ACHN (cell line): ENCODE data around the gene CHD9NB.
A peak's percentile ranks its signal among the peaks of the same experiment; 100 is the strongest.
"Not testable (repeated sequence)": the region's sequence is repeated elsewhere in the genome, so short reads cannot be mapped to it uniquely, and the experiment has no call there.

Experiments
- DNase-seq: peaks from one replicate; pipeline ENCODE4 v3.0.0-alpha.2; 2015
- in situ Hi-C: cut with HindIII; loops from 2 replicates; pipeline ENCODE4 v1.10.0; 2017; ENCODE audit warnings: low sequenced_read_pairs, low pct_ligation_motif_present, low pct_unique_long_range_greater_than_20kb

The CHD9NB gene

DNA sequence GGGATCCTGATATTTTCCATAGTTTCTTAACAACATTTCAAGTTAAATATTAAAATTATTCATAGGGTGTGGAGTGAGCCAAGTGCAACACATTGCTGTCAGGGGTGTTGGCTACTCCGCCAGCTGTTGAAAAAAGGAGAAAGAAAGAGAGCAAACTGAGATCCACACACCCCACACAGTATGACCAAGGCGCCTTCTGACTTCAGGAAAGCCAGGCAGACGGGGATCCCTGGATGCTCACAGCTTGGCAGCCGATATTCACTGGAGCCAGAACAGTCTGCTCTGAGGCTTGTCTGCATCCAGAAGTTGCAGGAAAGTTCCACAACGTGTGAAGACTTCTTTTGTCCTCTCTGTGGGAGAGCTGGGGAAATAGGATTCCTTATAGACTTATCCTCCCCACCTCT is 9.3 kb downstream of the CHD9NB start:
- in situ Hi-C loops = no loop called here
- no peak for DNase-seq

DNA sequence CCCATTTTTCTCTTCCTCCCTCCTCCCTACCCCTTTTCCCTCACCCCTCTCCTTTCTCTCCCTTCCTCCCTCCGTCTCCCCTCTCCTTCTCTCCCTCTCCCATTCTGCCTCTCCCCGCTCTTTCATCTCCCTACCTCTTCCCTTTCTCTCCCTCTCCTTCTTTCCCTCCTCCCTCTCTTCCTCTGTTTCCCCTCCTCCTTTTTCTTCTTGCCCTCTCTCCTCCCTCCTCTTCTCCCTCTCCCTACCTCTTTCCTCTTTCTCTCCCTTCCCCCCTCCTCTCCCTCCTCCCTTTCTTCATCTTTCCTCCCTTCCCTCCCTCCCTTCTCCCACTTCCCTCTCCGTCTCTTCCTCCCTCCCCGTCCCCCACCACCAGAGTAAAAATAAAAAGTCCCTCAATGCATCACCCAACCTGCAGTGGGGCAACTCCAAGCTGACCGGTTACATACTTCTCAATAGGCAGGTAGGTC is 10.4 kb downstream of the CHD9NB start:
- DNase-seq = no peak
- in situ Hi-C loops = no loop called here

DNA sequence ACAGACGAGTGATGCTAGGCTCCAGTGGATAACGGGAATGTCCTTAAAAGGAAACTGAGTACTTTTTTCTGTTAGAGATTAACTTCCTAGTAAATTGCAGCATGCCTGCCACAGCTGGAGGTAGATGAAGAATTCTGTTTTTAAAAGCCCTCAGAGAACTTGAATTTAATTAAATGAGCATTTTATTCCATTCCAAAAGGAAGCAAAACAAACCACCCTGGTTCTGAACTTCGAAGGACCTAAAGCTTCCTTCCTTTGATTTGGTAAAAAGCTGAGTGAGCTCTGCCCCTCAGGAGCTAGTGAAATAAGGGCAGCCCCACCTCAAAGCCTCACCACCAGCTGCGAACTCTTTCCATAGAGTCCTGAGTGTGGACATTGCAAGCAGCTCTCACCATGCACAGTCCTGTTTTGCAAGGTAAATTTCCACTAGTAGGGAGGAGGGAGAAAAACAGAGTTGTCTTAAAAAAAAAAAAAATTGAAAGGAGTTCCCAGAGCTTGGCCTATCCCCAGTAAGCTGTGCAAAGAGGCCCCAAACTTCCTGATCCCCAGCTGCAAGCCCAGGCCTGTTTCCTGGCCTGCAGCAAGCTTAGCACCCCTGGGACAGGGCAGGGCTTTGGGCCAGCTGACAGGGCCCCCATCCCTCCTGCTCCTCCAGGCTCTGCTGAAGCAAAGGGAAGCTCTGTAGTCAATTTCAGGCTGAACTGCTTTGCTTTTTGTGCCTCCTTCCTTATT is 11.2 kb downstream of the CHD9NB start:
- DNase-seq = peak; percentile 45
- in situ Hi-C loops = no loop called here

DNA sequence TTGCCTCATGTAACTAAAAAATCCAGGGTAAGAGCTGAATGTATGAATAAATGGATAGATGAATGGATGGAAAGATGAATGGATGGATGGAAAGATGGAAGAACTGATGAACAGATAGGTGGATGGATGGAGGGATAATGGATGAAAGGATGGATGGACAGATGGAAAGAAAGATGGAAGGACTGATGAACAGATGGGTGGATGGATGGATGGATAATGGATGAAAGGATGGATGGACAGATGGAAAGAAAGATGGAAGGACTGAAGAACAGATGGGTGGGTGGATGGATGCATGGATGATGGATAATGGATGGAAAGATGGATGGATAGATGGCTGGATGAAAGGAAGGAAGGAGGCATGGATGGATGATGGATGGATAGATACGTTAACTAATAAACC is 11.9 kb downstream of the CHD9NB start:
- DNase-seq = no peak
- in situ Hi-C loops = no loop called here

DNA sequence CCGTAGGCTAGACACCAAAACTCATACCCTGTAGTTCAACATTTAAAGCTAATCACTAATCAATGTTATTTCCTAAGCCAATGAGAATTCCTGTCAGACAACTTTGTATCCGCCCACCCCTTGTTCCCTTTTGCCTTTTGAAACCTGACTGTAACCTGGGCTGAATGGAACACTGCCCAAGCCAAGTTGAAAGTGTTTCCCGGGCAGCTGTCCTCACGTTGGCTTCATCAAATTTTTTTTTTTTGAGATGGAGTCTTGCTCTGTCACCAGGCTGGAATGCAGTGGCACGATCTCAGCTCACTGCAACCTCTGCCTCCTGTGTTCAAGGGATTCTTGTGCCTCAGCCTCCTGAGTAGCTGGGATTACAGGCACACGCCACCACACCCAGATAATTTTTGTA is 16.0 kb downstream of the CHD9NB start:
- in situ Hi-C loops, DNase-seq: not testable (repeated sequence)

DNA sequence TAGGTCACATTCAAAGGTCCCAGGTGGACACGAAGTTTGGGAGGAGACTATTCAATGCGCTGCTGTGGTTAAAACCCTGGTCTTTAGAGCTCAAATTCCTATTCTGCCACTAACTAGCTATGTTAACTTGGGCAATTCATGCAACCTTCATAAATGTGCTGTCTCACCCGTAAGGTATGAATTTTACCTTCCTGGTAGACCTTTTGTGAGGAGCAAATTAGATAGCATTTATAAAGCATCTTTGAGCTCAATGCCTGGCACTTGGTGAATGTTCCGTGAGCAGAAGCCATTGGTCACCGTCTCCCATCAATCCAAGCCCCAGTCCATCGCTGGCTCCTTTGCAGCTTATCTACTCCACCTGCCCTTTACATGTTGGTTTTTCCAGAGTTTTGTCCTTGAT is 16.6 kb downstream of the CHD9NB start:
- in situ Hi-C loops = no loop called here
- no peak for DNase-seq

DNA sequence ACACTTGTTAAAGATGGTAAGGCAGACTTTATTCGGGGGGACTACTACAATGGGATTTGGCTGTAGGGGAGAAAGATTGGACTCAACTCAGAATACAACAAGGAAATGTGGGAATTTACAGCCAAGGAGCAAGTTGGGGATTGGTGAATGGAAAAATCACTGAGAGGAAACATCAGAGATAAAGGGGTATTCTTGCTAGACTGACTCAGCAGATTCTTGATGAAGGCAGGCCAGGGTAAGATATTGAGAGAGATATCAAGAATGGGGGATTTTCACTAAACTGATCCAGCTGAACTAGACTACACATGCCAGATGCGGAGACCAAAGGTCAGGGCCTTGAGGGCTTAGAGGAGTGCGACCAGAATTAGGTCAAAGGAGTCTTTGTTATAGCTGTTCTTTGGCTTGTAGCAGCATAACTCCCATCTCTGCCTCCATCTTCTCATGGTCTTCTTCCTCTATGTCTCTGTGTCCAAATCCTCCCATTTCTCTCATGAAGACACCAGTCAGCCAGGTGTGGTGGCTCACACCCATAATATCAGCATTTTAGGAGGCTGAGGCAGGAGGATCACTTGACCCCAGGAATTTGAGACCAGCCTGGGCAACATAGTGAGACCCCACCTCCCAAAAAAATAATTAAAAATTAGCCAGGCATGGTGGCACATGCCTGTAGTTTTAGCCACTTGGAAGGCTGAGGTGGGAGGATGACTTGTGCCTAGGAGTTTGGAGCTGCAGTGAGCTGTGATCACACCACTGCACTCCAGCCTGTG is 17.3 kb downstream of the CHD9NB start:
- in situ Hi-C loops = no loop called here
- no peak for DNase-seq

DNA sequence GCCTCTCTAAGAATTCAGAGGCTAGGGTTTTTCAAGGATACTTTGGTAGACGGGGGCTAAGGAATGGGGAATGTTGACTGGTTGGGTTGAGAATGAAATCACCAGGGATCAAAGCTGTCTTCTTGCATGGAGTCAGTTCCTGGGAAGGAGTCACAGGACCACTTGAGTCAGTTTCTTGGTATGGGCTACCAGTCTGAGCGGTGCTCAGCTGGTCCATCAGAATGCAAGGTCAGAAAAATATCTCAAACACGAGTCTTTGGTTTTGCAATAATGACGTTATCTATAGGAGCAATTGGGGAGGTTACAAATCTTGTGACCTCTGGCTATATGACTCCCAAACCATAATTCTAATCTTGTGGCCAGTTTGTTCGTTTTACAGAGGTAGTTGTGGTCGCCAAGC is 18.4 kb downstream of the CHD9NB start:
- no peak for DNase-seq
- in situ Hi-C loops = no loop called here

DNA sequence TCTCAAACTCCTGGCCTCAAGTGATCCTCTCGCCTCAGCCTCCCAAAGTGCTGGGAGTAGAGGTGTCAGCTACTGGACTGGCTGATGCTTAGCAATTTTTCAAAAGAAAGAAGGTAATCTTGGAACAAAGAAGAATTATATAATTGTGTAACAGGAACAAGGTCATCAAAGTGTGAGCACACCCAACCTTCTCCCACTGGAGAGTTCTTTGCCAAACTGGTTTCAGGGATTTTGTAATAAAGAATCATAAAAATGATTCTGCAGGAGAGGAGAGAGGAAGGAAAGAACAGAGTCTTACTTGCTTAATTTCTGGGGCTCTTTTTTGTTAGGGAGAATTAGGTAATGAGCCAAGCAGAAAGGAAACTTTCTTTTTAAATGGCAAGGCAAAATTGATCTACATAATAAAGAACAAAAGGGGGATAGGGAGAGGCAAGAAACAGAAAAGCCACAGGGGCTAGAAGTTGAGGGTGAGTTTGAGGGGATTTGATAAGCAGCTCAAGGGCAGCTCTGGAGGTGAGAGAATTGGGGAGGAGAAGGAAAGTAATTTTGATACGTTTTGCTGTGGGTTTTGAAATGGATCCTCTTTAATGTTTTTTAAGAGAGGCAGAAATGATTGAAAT is 21.3 kb downstream of the CHD9NB start:
- in situ Hi-C loops = no loop called here

DNA sequence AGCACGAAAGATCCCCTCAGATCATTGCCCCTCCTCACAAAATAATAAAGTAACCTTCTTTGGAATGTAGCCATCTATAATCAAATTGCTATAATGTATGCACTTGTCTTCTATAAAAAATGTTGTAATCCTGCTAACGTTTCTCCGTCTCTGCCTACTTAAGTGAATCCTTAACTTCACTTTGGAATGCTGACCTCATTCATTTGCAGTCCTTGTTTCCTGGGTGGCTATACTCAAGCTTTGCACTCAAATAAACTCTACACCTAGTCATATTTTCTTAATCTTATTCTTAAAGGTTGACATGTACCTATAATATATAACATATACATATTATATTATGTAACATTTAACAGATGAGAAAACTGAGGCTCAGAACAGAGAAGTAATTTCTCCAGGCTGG is 22.7 kb downstream of the CHD9NB start:
- no peak for DNase-seq
- in situ Hi-C loops = no loop called here

More for the DNA sequence above, 21.3 kb downstream of the CHD9NB start:
- no peak for DNase-seq

DNA sequence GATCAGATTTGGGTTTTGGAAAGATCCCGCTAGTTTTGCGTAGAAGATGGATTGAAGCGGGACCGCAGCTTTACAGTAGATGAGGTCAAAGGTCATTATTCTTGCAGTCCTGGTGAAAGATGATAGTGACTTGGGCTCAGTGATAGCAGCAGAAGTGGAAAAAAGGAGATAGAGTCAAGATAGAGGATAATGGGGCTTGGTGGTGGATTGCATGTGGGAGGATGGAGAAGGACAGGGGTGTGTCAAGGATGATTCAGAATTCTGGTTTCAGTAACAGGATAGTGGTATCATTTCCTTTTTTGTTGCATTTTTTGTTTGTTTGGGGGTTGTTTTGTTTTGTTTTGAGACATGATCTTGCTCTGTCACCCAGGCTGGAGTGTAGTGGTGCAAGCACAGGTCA is 28.7 kb downstream of the CHD9NB start:
- no peak for DNase-seq
- in situ Hi-C loops = no loop called here

DNA sequence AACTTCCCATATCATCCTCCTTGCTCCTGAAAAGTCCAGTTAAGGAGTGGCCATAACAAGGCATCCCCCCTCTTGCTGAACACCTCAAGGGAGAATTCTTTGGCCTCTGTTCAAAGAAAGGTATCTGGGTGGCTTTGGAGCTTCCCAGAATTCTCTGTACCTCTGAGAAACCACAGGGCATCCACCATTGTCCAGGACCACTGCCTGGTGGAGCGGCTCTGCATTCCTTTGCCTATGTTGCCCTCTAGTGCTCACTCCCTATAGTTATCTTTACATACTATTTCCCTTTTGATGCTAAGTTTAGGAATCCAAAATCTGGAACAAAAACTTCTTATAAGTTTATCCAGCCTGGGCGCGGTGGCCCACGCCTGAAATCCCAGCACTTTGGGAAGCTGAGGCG is 30.3 kb downstream of the CHD9NB start:
- peak; percentile 61 for DNase-seq
- in situ Hi-C loops = no loop called here

DNA sequence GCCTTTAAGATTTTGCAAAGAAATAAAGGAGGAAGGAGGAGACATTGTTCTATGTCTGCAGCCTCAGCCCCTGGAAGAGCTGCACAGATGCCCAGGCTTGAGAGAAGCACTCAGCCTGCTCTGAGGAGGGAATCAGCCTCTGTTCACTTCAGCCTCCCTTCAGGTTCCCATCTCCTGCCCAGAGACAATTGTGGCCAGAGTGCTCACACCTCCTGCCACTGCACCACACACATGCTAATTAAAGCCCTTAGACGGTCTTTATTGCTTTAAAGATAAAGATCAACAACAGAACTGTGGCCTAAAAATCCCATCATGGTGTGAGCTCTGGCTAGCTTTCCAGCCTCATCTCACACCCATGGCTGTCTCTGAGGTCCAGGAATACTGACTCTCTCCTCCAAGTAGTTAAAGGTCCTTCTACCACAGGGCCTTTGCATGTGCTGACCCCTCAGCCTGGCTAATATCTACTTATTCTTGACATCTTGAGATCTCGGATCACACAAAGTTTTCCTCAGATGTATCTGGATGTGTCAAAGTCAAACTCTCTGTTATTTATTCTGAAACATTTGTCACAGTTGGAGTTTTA is 33.8 kb downstream of the CHD9NB start:
- DNase-seq = no peak
- in situ Hi-C loops = no loop called here

DNA sequence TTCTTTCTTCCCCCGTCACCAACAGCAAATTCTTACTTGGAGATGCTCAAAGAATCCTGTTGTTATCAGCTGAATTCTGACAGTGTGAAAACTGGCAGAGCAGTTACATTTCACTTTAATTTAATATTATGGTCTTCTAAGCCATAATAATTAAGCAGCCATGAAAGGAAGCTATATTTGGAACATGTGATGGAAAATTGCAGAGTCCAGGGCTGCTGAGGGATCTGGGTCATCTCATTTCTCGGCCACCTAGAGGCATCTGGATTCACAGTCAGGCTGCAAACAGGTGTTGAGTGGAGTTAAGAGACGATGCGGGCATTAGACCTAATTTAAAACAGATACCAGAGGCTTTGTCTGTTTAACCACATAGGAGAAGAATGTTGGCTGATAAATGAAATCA is 38.4 kb downstream of the CHD9NB start:
- DNase-seq = no peak
- in situ Hi-C loops = no loop called here

DNA sequence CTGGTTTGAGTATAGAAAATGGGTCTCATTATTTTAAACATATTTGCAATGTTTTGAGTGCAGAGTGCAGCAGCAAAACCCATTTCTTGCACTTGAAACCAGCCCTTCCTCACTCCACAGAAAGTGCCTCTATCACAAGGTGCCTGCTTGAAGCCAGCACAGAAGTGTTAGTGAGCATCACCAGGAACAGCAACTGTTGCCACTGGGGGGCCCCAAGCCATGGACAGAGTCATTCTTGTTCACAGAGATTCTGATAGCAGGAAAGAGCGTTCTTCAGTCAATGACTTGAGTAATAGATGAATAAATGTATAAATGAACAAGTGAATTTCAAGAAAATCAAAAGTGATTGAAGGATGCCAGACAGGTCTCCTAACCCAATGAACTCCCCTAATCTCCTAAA is 45.6 kb downstream of the CHD9NB start:
- in situ Hi-C loops = no loop called here

DNA sequence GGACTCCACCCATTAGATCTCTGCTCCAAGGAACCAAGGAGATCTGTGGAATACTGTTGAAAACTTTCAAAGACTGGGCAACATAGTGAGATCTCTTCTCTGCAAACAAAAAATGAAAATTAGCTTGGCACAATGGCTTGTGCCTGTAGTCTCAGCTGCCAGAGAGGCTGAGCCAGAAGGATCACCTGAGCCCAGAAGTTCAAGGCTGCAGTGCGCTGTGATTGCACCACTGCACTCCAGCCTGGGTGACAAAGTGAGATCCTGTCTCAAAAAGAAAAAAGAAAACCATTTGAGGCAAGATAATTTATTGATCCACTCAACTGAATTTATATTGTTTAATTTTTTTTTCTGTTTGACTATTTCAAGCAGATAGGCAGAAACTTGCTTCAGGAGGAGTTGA is 54.8 kb downstream of the CHD9NB start:
- in situ Hi-C loops = no loop called here
- DNase-seq = no peak

More for the DNA sequence above, 45.6 kb downstream of the CHD9NB start:
- no peak for DNase-seq

DNA sequence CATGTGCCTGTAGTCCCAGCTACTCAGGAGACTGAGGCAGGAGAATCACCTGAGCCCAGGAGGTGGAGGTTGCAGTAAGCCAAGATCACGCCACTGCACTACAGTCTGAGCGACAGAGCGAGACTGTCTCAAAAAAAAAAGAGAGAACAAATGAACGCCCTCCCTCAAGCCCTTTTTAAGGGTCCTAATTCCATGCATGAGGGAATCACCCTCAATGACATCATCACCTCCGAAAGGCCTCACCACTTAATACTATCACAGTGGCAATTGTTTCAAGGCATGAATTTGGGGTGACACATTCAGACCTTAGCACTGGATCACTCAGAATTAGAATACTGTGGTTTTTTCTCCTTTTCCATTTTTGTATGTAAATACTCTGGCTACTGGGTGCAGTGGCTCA is 57.8 kb downstream of the CHD9NB start:
- in situ Hi-C loops = no loop called here
- no peak for DNase-seq

DNA sequence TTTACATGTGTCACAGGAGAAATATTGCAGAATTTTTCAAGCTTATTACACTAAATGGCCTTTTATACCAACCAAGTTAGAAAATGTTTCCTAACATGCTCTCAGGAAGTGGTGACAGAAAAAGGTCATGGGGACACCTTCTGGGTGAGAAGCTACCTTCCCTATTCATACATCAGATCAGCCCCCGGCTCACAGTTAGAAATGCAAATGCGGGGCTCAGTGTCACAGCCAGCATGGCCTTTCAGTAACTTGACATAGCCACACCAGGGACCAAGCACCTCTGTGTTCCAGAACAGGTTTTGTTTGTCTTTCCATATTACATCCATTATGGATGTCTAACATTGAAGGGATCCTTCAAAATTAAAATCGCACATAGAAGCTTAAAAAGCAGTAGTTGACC is 59.5 kb downstream of the CHD9NB start:
- DNase-seq = no peak
- in situ Hi-C loops = no loop called here

DNA sequence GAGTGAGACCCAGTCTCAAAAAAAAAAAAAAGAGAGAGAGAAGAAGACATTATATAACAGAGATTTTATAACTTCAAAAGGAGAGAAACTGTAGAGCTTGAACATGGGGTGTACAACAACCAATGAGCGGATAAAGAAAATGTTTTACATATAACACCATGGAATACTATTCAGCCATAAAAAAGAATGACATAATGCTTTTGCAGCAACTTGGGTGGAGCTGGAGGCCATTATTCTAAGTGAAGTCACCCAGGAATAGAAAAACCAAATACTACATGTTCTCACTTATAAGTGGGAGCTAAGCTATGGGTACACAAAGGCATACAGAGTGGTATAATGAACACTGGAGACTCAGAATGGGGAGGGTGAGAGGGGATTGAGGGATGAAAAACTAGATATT is 61.1 kb downstream of the CHD9NB start:
- no peak for DNase-seq
- in situ Hi-C loops = no loop called here
